ENCODE data around the gene PTCD2. TPM values are rescaled to one million over a fixed set of nuclear protein-coding genes. Genes with fewer than 3 reads are reported as not detected.

The PTCD2 gene
- total RNA-seq, 1 experiment from 2014 or later: 2.6 TPM

GRCh38 chr5:72415616-72416325 lies 95.6 kb downstream of the PTCD2 start:
- no peak for DNase-seq (ENCODE audit: low spot score)

- DNase-seq (ENCODE audit: low spot score): no peak
Measured at GRCh38 chr5:72417333-72418062, 97.3 kb downstream of the PTCD2 start.

Small RNA genes within 50 kb of the gene (small RNA-seq; reads per million reads assigned to genes)
- gene RN7SL153P: not detected

Other genes with a start within 250 kb of the PTCD2 start
- not detected in 2 replicates for gene MAP1B, start 212.9 kb upstream of the PTCD2 start, total RNA-seq (2014; rRNA removed; shearing (Covaris generic))
- gene MRPS27, start 133 bp upstream of the PTCD2 start, total RNA-seq (2014; rRNA removed; shearing (Covaris generic)): 52.7 and 56.4 TPM in 2 replicates
- gene ZNF366, start 187.0 kb downstream of the PTCD2 start, total RNA-seq (2014; rRNA removed; shearing (Covaris generic)): not detected in 2 replicates

Data from HT-29 (cell line).